Cardiac fibroblast (primary cell): ENCODE data around the gene PGC.

Experiments
- DNase-seq, 2 donors: peaks; one replicate each; pipeline versions ENCODE4 v3.0.0 to v3.0.0-alpha.2; 2010; ENCODE audit warnings: low read depth in 2 of 2
- H3K4me3 ChIP-seq, 2 donors: replicated peaks in 1 of 2; 1 replicate in 1 of 2; 2 replicates in 1 of 2; pipeline ENCODE4 v1.5.1; 2011; ENCODE audit warnings: low read depth in 2 of 2, low read length in 2 of 2, mild to moderate bottlenecking in 2 of 2, moderate library complexity in 1 of 2
- CTCF ChIP-seq: IDR thresholded peaks from one replicate; pipeline ENCODE4 v1.5.1; 2011; ENCODE audit warnings: low read depth, mild to moderate bottlenecking, low read length, inconsistent platforms

PGC gene

GRCh38 chr6:41775293-41775882 lies 28.2 kb upstream of the PGC start:
- no peak for TF ChIP-seq CTCF
- no peak for DNase-seq
- no peak overlapping the region for H3K4me3 ChIP-seq

GRCh38 chr6:41774841-41775240 lies 27.6 kb upstream of the PGC start:
- H3K4me3 ChIP-seq = no peak overlapping the region
- no peak for DNase-seq
- TF ChIP-seq CTCF = no peak

GRCh38 chr6:41771058-41771983 lies 24.1 kb upstream of the PGC start:
- H3K4me3 ChIP-seq = no peak overlapping the region
- no peak for TF ChIP-seq CTCF
- no peak for DNase-seq

- no peak for TF ChIP-seq CTCF
- no peak overlapping the region for H3K4me3 ChIP-seq
- DNase-seq = no peak
Observed at GRCh38 chr6:41770381-41771057, 23.3 kb upstream of the PGC start.

- TF ChIP-seq CTCF = no peak
- no peak for DNase-seq
- H3K4me3 ChIP-seq = no peak overlapping the region
Observed at GRCh38 chr6:41769376-41769775, 22.2 kb upstream of the PGC start.

GRCh38 chr6:41768545-41769308 lies 21.5 kb upstream of the PGC start:
- no peak overlapping the region for H3K4me3 ChIP-seq
- no peak for DNase-seq
- TF ChIP-seq CTCF = no peak
